Iris pigment epithelial cell (primary cell): ENCODE results near the gene ANKIB1.

Source experiments
- DNase-seq: peaks from one replicate; pipeline ENCODE4 v3.0.0-alpha.2; 2011; ENCODE audit warnings: low read depth

ANKIB1 gene

GRCh38 chr7:92245487-92246359, at the start of gene ANKIB1, which contains the start of gene KRIT1:
TSS of gene ANKIB1 (plus strand) at chr7:92245974. CDS start at chr7:92294979, 49,005 bp downstream.
TSS of gene KRIT1 (minus strand) at chr7:92245914. CDS start at chr7:92242135, 3,779 bp downstream.
- peak; percentile 80 for DNase-seq

- DNase-seq, result no peak
Measured at GRCh38 chr7:92200791-92201190, 45.0 kb upstream of the ANKIB1 start.

GRCh38 chr7:92205987-92206386, 39.8 kb upstream of the ANKIB1 start:
- DNase-seq, result no peak

- DNase-seq, result no peak
Measured at GRCh38 chr7:92206672-92207071, 39.1 kb upstream of the ANKIB1 start.

GRCh38 chr7:92221766-92222165, 24.0 kb upstream of the ANKIB1 start:
- no peak for DNase-seq

GRCh38 chr7:92226981-92227380, 18.8 kb upstream of the ANKIB1 start:
- peak; percentile 54 for DNase-seq

GRCh38 chr7:92228100-92228499, 17.7 kb upstream of the ANKIB1 start:
- DNase-seq, result peak; percentile 44

- no peak for DNase-seq
Measured at GRCh38 chr7:92228742-92229141, 17.0 kb upstream of the ANKIB1 start.

GRCh38 chr7:92230547-92230946, 15.2 kb upstream of the ANKIB1 start:
- DNase-seq, result no peak

GRCh38 chr7:92242972-92243371, 2.8 kb upstream of the ANKIB1 start:
- DNase-seq, result no peak

- no peak for DNase-seq
Measured at GRCh38 chr7:92244808-92245486, 827 bp upstream of the ANKIB1 start.

GRCh38 chr7:92246360-92247101, 757 bp downstream of the ANKIB1 start:
- DNase-seq, result peak; percentile 30

- no peak for DNase-seq
Measured at GRCh38 chr7:92250603-92251002, 4.8 kb downstream of the ANKIB1 start.

GRCh38 chr7:92251181-92251580, 5.4 kb downstream of the ANKIB1 start:
- DNase-seq, result peak; percentile 27

GRCh38 chr7:92253251-92253650, 7.5 kb downstream of the ANKIB1 start:
- no peak for DNase-seq

- peak; percentile 35 for DNase-seq
Measured at GRCh38 chr7:92254800-92255199, 9.0 kb downstream of the ANKIB1 start.

GRCh38 chr7:92255308-92255707, 9.5 kb downstream of the ANKIB1 start:
- peak; percentile 94 for DNase-seq

GRCh38 chr7:92259062-92259461, 13.3 kb downstream of the ANKIB1 start:
- no peak for DNase-seq

- DNase-seq, result no peak
Measured at GRCh38 chr7:92259610-92260247, 14.0 kb downstream of the ANKIB1 start.

GRCh38 chr7:92260248-92260781, 14.5 kb downstream of the ANKIB1 start:
- DNase-seq, result peak; percentile 34

GRCh38 chr7:92266415-92267241, 20.9 kb downstream of the ANKIB1 start:
- DNase-seq, result peak; percentile 63
